HL-60 (cell line): ENCODE data around the gene PAQR4.

Experiments used
- DNase-seq, 2 experiments: peaks; one replicate each; pipeline ENCODE4 v3.0.0-alpha.2; 2010 to 2020; ENCODE audit warnings: low read depth in 1 of 2, low spot score in 1 of 2
- H3K27ac ChIP-seq: fragments of 250-450 bp; sonication (Bioruptor Pico); replicated peaks from 2 replicates; pipeline ENCODE4 v1.5.1; 2020; ENCODE audit warnings: mild to moderate bottlenecking, moderate library complexity
- H3K27me3 ChIP-seq: fragments of 250-450 bp; sonication (Bioruptor Pico); 2 replicates; pipeline ENCODE4 v1.5.1; 2021; ENCODE audit warnings: mild to moderate bottlenecking, moderate library complexity; ENCODE audit not compliant: insufficient read depth, poor library complexity, severe bottlenecking
- H3K4me3 ChIP-seq: replicated peaks from 2 replicates; pipeline ENCODE4 v1.5.1; 2011; ENCODE audit warnings: mild to moderate bottlenecking, control low read depth, low read length; ENCODE audit not compliant: insufficient read depth
- GABPA ChIP-seq: IDR thresholded peaks from 2 replicates; pipeline ENCODE4 v1.6.1; 2012; ENCODE audit warnings: low read depth
- POLR2AphosphoS5 ChIP-seq: IDR thresholded peaks from 2 replicates; pipeline ENCODE4 v1.6.1; 2012; ENCODE audit warnings: low read depth
- REST ChIP-seq: IDR thresholded peaks from 2 replicates; pipeline ENCODE4 v1.6.1; 2012; ENCODE audit warnings: low read depth; ENCODE audit not compliant: insufficient replicate concordance
- SPI1 ChIP-seq: IDR thresholded peaks from 2 replicates; pipeline ENCODE4 v1.6.1; 2012; ENCODE audit warnings: low read depth, mild to moderate bottlenecking, borderline replicate concordance
- TF ChIP-seq, protein P1 (sequence below): IDR thresholded peaks from one replicate; pipeline ENCODE4 v1.5.1; 2011; ENCODE audit warnings: low read length, control low read depth, inconsistent platforms; ENCODE audit not compliant: insufficient read depth

The PAQR4 gene

DNA sequence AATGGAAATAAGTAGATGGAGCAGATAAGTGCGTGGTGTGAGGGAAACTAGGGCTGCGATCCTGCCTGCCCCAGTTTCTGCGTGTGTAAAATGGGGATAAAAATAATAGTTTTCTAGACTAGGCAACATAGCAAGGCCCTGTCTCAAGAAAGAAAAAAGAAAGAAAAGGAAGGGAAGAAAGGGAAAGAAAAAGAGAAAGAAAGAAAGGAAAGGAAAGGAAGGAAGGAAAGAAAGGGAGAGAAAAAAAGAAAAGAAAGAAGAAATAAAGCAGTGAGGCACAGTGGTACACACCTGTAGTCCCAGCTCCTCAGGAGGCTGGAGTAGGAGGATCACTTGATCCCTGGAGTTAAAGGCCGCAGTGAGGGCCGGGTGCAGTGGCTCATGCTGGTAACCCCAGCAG, 13.3 kb downstream of the PAQR4 start:
- Histone ChIP-seq H3K4me3 (no peak overlapping the region), H3K27me3 (no peaks in the 10 kb centered on the region), H3K27ac (no peak overlapping the region)
- no peak for DNase-seq
- TF ChIP-seq SPI1 (no peak), GABPA (no peak)

GRCh38 chr16:2983706-2984136, 14.6 kb downstream of the PAQR4 start:
- Histone ChIP-seq H3K27me3 (no peaks in the 10 kb centered on the region), H3K4me3 (peak overlapping the region; percentile 22), H3K27ac (no peak overlapping the region)
- TF ChIP-seq POLR2AphosphoS5 (no peak), GABPA (no peak), SPI1 (no peak)
- TF ChIP-seq, protein P1, sequence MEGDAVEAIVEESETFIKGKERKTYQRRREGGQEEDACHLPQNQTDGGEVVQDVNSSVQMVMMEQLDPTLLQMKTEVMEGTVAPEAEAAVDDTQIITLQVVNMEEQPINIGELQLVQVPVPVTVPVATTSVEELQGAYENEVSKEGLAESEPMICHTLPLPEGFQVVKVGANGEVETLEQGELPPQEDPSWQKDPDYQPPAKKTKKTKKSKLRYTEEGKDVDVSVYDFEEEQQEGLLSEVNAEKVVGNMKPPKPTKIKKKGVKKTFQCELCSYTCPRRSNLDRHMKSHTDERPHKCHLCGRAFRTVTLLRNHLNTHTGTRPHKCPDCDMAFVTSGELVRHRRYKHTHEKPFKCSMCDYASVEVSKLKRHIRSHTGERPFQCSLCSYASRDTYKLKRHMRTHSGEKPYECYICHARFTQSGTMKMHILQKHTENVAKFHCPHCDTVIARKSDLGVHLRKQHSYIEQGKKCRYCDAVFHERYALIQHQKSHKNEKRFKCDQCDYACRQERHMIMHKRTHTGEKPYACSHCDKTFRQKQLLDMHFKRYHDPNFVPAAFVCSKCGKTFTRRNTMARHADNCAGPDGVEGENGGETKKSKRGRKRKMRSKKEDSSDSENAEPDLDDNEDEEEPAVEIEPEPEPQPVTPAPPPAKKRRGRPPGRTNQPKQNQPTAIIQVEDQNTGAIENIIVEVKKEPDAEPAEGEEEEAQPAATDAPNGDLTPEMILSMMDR, result peak; percentile 68
- peak in 1 of 2 experiments; percentile 81 for DNase-seq

DNA sequence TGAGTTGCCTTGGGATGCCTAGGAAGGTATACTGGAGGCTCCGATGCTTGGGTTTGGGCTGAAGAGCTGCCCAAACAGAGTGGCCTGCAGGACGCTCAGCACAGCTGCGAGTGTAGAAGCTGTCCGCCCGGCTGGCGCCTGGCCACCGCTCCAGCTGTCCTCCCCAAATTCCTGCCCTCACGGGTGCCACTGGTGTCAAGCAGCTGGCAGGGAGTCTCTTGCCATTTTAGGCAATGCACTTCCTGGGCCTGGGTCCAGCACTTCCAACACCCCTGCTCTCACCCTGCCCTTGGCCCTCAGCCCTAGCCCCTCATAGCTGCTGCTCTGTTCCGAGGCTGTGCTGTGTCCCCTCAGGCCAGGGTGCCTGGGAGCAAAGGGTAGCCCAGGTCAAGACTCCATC, 16.3 kb downstream of the PAQR4 start:
- no peak for TF ChIP-seq GABPA
- TF ChIP-seq REST, result no peak
- no peak for TF ChIP-seq POLR2AphosphoS5
- TF ChIP-seq, protein P1, result no peak
- no peak for TF ChIP-seq SPI1
- H3K27ac ChIP-seq, result no peak overlapping the region
- peaks cover 2% of the 10 kb centered on the region for H3K27me3 ChIP-seq
- DNase-seq, result no peak
- H3K4me3 ChIP-seq, result no peak overlapping the region

- H3K27me3 ChIP-seq, result peaks cover 2% of the 10 kb centered on the region
- TF ChIP-seq POLR2AphosphoS5 (no peak), SPI1 (no peak), REST (no peak), GABPA (no peak)
- TF ChIP-seq, protein P1, result no peak
- no peak overlapping the region for H3K27ac ChIP-seq
- DNase-seq, result no peak
- H3K4me3 ChIP-seq, result no peak overlapping the region
These were observed 16.8 kb downstream of the PAQR4 start for GRCh38 chr16:2985893-2986355.
